ENCODE results near the gene NEURL3.

GRCh38 chr2:96471772-96472171, 33.4 kb downstream of the NEURL3 start:
- no peak for TF ChIP-seq EZH2 (IDR thresholded peaks at IDR 0.05; ENCODE audit: low read length, missing control alignments)
- no peak for TF ChIP-seq CTCF (conservative IDR thresholded peaks at IDR 0.05 in 1 of 2, IDR thresholded peaks at IDR 0.05 in 1 of 2; ENCODE audit: low read depth in 1 of 2, low read length in 2 of 2)
